ENCODE data around the gene CALML3. TPM values are rescaled to one million over a fixed set of nuclear protein-coding genes. Genes with fewer than 3 reads are reported as not detected.
"Not testable (repeated sequence)": the region's sequence is repeated elsewhere in the genome, so short reads cannot be mapped to it uniquely, and the experiment has no call there.

CALML3 gene
- total and polyA plus RNA-seq, 2 donors (not counting 3 experiments of a cell fraction or from before 2014, with no cell fraction given): not detected

GRCh38 chr10:5475974-5476807 is 48.6 kb upstream of the CALML3 start:
- H3K9me3 ChIP-seq (replicated peaks; ENCODE audit: control insufficient read depth, insufficient read depth, low read length); H4K20me1 ChIP-seq (replicated peaks; ENCODE audit: control insufficient read depth, extremely low read depth, insufficient read depth, low read length); intact Hi-C loops (cut with micrococcal nuclease); H3K4me1 ChIP-seq (ENCODE audit: control insufficient read depth, extremely low read depth, insufficient read depth, low read length); H3K9me1 ChIP-seq (replicated peaks; ENCODE audit: control insufficient read depth, extremely low read depth, insufficient read depth, low read length); H3K4me3 ChIP-seq (replicated peaks in 1 of 3; ENCODE audit: insufficient read depth in 1 of 3, low read depth in 1 of 3, low read length in 3 of 3); dilution Hi-C loops (cut with MboI; ENCODE audit: extremely low pct_ligation_motif_present, low sequenced_read_pairs); DNase-seq (ENCODE audit: low read depth, low spot score); BruUV-seq (replicated peaks); FAIRE-seq; H3K79me2 ChIP-seq (ENCODE audit: control insufficient read depth, insufficient read depth, low read length); POLR2A ChIA-PET; H3K4me2 ChIP-seq (ENCODE audit: insufficient read depth, low read length); H2AFZ ChIP-seq (ENCODE audit: low read depth, low read length); H3K27me3 ChIP-seq (ENCODE audit: control insufficient read depth in 2 of 2, insufficient read depth in 2 of 2, low read length in 2 of 2); H3K36me3 ChIP-seq (ENCODE audit: control insufficient read depth in 2 of 2, extremely low read depth in 1 of 2, insufficient read depth in 2 of 2, low read length in 2 of 2); H3K27ac ChIP-seq (ENCODE audit: insufficient read depth, low read depth, low read length); H3K9ac ChIP-seq (replicated peaks; ENCODE audit: extremely low read depth, insufficient read depth, low read length): not testable (repeated sequence)
- CTCF ChIA-PET: interaction anchor here (1.5 kb wide), 1 partner anchor 154 kb away, joined by 3 read pairs; no protein-coding TSS in a partner anchor

GRCh38 chr10:5476918-5477525 is 47.7 kb upstream of the CALML3 start:
- BruUV-seq (replicated peaks): no TSS peak

More at GRCh38 chr10:5476918-5477525, 47.7 kb upstream of the CALML3 start:
- Histone ChIP-seq H3K79me2 (ENCODE audit: control insufficient read depth, insufficient read depth, low read length) (no peaks in the 10 kb centered on the region), H3K4me3 (replicated peaks in 1 of 3; ENCODE audit: insufficient read depth in 1 of 3, low read depth in 1 of 3, low read length in 3 of 3) (no peak overlapping the region), H3K27me3 (ENCODE audit: control insufficient read depth in 2 of 2, insufficient read depth in 2 of 2, low read length in 2 of 2) (peaks cover 0 to 2% of the 10 kb centered on the region in 2 experiments), H3K27ac (ENCODE audit: insufficient read depth, low read depth, low read length) (no peak overlapping the region), H3K9me1 (replicated peaks; ENCODE audit: control insufficient read depth, extremely low read depth, insufficient read depth, low read length) (no peaks in the 10 kb centered on the region), H3K36me3 (ENCODE audit: control insufficient read depth in 2 of 2, extremely low read depth in 1 of 2, insufficient read depth in 2 of 2, low read length in 2 of 2) (no peaks in the 10 kb centered on the region), H2AFZ (ENCODE audit: low read depth, low read length) (no peak overlapping the region), H3K4me2 (ENCODE audit: insufficient read depth, low read length) (no peak overlapping the region), H4K20me1 (replicated peaks; ENCODE audit: control insufficient read depth, extremely low read depth, insufficient read depth, low read length) (no peaks in the 10 kb centered on the region), H3K9me3 (replicated peaks; ENCODE audit: control insufficient read depth, insufficient read depth, low read length) (no peaks in the 10 kb centered on the region), H3K9ac (replicated peaks; ENCODE audit: extremely low read depth, insufficient read depth, low read length) (no peak overlapping the region), H3K4me1 (ENCODE audit: control insufficient read depth, extremely low read depth, insufficient read depth, low read length) (no peaks in the 10 kb centered on the region)
- ChIA-PET POLR2A (no interaction called here), CTCF (interaction anchor here (1.5 kb wide), 1 partner anchor 153 kb away, joined by 3 read pairs; no protein-coding TSS in a partner anchor)
- intact Hi-C loops (cut with micrococcal nuclease): no loop called here
- DNase-seq (ENCODE audit: low read depth, low spot score) (no peak), FAIRE-seq (no peak)
- dilution Hi-C loops (cut with MboI; ENCODE audit: extremely low pct_ligation_motif_present, low sequenced_read_pairs): no loop called here
- TF ChIP-seq POLR2A (IDR thresholded peaks at IDR 0.05; ENCODE audit: low read depth, low read length) (no peak), MAX (IDR thresholded peaks at IDR 0.05; ENCODE audit: insufficient read depth, insufficient read length) (no peak), MYC (IDR thresholded peaks at IDR 0.05; ENCODE audit: low read depth, low read length) (no peak), CTCF (IDR thresholded peaks at IDR 0.05; ENCODE audit: extremely low read depth in 1 of 2, insufficient read depth in 1 of 2, low read depth in 1 of 2, low read length in 2 of 2) (no peak), EZH2 (IDR thresholded peaks at IDR 0.05; ENCODE audit: borderline replicate concordance, low read depth, low read length, severe bottlenecking) (no peak), JUN (IDR thresholded peaks at IDR 0.05; ENCODE audit: borderline replicate concordance, insufficient read depth, insufficient read length, low read depth) (no peak), POLR2AphosphoS5 (IDR thresholded peaks at IDR 0.05; ENCODE audit: insufficient read depth, low read depth, low read length) (no peak), GATA2 (IDR thresholded peaks at IDR 0.05; ENCODE audit: insufficient read depth, insufficient read length, low read depth, low read length) (no peak), FOS (IDR thresholded peaks at IDR 0.05; ENCODE audit: borderline replicate concordance, insufficient read depth, low read length) (no peak)
